ENCODE measurements around the gene RBM12. TPM values are rescaled to one million over a fixed set of nuclear protein-coding genes. Genes with fewer than 3 reads are reported as not detected.
A peak's percentile ranks its signal among the peaks of the same experiment; 100 is the strongest.

Gene RBM12
- polyA plus RNA-seq, 3 donors from 2014 or later = 14.7 to 32.9 (median 18.7) TPM

DNA sequence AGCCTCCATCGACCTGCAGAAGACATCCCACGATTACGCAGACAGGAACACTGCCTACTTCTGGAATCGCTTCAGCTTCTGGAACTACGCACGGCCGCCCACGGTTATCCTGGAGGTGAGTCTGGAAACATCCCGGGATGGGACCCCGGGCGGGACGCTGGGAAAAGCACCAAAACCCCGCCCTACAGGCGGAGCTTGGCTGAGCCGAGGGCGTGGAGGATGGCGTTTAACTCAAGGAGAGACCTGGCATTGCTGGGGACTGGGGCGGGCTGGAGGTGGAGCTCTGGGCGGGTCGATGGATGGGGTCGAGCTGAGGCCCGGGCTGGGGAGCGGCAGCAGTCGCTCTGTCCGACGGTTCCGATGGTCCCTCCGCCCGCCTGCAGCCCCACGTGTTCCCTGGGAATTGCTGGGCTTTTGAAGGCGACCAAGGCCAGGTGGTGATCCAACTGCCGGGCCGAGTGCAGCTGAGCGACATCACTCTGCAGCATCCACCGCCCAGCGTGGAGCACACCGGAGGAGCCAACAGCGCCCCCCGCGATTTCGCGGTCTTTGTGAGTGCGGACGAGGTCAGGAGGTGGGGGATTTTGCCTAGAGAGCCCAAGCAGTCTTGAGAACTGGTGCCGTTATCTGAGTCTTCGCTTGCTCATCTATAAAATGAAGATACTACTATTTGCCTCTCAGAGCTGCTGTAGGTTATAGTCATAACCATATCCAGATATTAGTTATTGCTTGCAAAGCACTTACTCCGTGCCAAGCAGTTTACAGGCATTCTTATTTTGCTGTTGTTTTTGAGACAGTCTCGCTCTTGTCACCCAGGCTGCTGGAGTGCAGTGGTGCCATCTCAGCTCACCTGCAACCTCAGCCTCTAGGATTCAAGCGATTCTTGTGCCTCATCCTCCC is 45.3 kb downstream of the RBM12 start:
- Mint-ChIP-seq H3K27me3 (ENCODE audit: low read depth in 3 of 3) (peaks cover 19 to 30% (median 22%) of the 10 kb centered on the region in 3 donors), H3K27ac (peak overlapping the region; percentile 48 to 99 (median 82)), H3K4me1 (peaks cover 40 to 43% of the 10 kb centered on the region in 2 donors), H3K9me3 (no peaks in the 10 kb centered on the region), H3K36me3 (no peaks in the 10 kb centered on the region), H3K4me3 (peak overlapping the region; percentile 87 to 94 (median 90))
- DNase-seq = peak; percentile 72 to 75 (median 74)

DNA sequence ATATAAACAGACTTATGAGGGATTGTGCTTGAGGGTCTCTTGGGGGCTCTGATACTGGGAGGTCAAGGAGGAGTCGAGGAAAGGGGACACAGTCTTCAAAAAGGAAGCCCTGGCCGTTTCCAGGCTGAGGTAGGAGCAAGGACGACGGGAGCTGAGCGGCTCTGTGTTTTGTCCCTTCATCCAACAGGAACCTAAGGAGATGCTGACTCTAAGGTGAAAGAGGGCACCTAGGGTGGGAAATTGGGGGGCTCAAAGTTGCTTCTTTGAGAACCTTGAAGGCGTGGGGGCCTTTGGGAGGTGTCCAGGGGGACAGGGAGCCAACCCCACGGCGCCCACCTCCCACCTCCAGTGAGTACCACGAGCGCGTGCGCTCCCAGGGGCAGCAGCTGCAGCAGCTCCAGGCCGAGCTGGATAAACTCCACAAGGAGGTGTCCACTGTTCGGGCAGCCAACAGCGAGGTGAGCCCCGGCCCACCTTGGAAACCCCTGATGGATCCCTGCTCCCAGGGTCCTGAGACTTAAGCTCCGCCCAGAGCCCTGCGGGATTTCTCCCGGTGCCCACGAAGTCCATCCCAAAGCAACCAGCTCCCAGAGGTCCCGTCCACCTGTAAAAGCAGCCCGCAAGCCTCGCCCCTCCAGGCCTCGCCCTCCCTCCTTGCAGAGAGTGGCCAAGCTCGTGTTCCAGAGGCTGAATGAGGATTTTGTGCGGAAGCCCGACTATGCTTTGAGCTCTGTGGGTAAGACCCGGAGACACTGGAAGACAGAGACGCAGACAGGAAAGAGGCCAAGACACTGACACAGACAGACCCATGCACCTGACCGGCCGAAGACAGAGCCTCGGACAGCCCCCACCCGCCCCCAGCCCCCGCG is 46.2 kb downstream of the RBM12 start:
- Mint-ChIP-seq H3K27me3 (ENCODE audit: low read depth in 3 of 3) (peaks cover 25 to 37% (median 29%) of the 10 kb centered on the region in 3 donors), H3K4me1 (peaks cover 42 to 49% of the 10 kb centered on the region in 2 donors), H3K36me3 (no peaks in the 10 kb centered on the region)

DNA sequence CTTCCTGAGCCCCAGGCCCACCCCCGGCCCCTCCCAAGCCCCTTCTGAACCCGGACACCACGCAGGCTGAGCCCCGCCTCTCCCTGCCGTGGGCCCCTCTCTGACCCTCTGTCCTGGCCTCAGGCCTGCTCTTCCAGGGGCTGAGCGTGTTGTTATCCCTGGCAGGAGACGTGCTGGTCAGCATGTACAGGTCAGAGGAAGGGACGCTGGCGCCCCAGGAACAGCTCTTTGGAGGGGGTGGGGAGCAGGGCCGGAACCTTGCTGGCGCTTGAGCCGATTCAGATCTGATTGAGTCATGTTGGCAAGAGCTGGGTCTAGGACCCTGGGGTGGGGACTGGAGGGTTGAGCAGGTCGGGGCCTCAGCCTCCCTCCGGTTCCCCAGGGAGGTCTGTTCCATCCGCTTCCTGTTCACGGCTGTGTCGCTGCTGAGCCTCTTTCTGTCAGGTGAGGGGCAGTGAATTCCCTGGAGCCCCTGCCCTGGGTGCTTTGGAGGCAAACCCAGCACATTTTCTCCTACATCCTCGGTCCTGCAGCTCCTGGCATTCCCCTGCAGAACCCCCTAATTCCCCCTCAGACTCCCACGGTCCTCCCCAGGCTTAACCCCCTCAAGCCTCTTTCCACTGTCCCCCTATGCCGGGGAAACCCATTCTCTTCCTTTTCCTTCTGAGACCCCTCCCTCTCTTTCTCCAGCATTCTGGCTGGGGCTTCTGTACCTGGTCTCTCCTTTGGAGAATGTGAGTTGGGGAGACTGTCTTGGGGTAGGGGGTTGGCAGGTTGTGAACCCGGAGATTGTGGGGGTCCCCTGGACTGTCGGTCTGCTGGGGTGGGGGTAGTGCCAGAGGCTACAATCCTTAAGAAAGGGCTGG is 47.1 kb downstream of the RBM12 start:
- H3K4me1 Mint-ChIP-seq = peaks cover 42 to 49% of the 10 kb centered on the region in 2 donors

More for the DNA sequence above, 46.2 kb downstream of the RBM12 start:
- H3K27ac Mint-ChIP-seq = peak overlapping the region; percentile 60 to 100 (median 91)
- no peaks in the 10 kb centered on the region for H3K9me3 Mint-ChIP-seq
- peak overlapping the region; percentile 87 to 94 (median 90) for H3K4me3 Mint-ChIP-seq
- DNase-seq = peak; percentile 17 to 28 (median 27)

DNA sequence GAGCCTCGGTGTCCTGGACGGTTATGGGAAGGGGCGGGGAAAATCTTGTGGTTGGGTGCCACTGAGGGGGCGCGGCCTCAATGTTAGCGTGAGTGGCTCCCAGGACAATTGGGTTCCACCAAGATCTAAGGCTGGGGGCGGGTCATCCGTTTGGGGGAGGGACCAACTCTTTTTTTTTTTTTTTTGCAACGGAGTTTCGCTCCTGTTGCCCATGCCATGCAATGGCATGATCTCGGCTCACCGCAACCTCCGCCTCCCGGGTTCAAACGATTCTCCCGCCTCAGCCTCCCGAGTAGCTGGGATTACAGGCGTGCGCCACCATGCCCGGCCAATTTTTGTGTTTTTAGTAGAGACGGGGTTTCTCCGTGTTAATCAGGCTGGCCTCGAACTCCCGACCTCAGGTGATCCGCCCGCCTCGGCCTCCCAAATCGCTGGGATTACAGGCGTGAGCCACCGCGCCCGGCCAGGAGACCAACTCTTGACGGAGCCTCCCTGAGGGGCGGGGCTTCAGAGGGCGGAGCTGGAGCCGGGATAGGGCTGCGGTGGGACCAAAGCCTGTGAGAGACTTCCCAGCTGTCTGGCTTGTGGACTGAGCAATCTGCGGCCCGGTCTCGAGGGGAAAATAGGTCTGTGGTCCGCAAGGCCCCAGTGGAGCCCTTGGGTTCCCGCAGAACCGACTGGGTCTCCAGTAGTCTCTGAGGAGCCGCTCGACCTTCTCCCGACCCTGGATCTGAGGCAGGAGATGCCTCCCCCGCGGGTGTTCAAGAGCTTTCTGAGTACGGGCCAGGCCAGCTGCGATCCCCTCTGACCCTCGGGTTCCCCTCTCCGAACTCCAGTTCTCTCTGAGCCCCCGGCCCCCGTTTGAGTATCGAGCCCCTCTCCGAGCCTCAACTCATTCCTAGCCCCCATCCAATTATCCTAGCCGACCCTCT is 48.0 kb downstream of the RBM12 start:
- Mint-ChIP-seq H3K27ac (peak overlapping the region; percentile 76 to 100 (median 100)), H3K4me1 (peaks cover 42 to 49% of the 10 kb centered on the region in 2 donors), H3K9me3 (no peaks in the 10 kb centered on the region), H3K36me3 (no peaks in the 10 kb centered on the region), H3K27me3 (ENCODE audit: low read depth in 3 of 3) (peaks cover 25 to 39% (median 33%) of the 10 kb centered on the region in 3 donors), H3K4me3 (peak overlapping the region; percentile 87 to 94 (median 90))
- peak; percentile 57 to 99 (median 71) for DNase-seq

More for the DNA sequence above, 47.1 kb downstream of the RBM12 start:
- peak; percentile 23 to 37 (median 36) for DNase-seq
- no peaks in the 10 kb centered on the region for H3K36me3 Mint-ChIP-seq
- no peaks in the 10 kb centered on the region for H3K9me3 Mint-ChIP-seq
- peak overlapping the region; percentile 87 to 94 (median 90) for H3K4me3 Mint-ChIP-seq
- H3K27me3 Mint-ChIP-seq (ENCODE audit: low read depth in 3 of 3) = peaks cover 25 to 37% (median 31%) of the 10 kb centered on the region in 3 donors
- peak overlapping the region in 5 of 6 donors; percentile 76 to 100 (median 92) for H3K27ac Mint-ChIP-seq

DNA sequence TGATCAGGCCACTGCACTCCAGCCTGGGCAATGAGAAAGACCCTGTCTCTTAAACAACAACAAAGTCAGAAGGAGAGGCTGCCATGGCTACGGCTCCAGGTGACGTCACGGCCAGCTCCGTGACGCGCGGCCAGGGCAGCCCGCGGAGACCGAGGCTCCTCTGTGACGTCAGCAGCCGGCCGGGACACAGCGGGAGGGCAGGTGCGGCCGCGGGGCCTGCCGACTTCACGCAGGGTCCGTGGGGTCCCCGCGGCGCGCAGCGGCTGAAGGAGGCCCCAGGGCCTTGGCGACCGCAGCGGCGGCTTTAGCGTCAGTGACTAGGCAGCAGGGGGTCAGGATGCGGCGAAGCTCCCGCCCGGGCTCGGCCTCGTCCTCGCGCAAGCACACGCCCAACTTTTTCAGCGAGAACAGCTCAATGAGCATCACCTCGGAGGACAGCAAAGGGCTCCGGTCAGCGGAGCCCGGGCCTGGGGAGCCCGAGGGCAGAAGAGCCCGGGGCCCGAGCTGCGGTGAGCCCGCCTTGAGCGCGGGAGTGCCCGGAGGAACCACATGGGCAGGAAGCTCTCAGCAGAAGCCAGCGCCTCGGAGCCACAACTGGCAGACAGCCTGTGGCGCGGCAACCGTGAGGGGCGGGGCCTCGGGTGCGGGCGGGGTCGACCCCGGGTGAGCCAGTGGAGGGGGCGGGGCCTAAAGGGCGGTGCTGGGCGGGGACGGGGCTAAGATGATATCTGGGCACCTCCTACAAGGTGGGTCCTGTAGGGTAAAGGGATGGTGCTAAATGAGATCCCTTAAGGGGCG is 48.8 kb downstream of the RBM12 start, which contains the start of gene SPAG4:
Gene SPAG4 (plus strand): TSS at position 163 of the 798 bp plus-strand sequence. CDS start 175 bp downstream, at position 338.
- H3K27ac Mint-ChIP-seq = peak within 1 kb of the TSS; percentile 96 to 100 (median 100)
- peak; percentile 95 to 99 (median 99) for DNase-seq
- H3K27me3 Mint-ChIP-seq (ENCODE audit: low read depth in 3 of 3) = peaks cover 25 to 39% (median 33%) of the 10 kb centered on the region in 3 donors
- no peaks in the 10 kb centered on the region for H3K9me3 Mint-ChIP-seq
- peak within 1 kb of the TSS; percentile 87 to 94 (median 90) for H3K4me3 Mint-ChIP-seq
- H3K4me1 Mint-ChIP-seq = peaks cover 42 to 49% of the 10 kb centered on the region in 2 donors
- no peaks in the 10 kb centered on the region for H3K36me3 Mint-ChIP-seq

DNA sequence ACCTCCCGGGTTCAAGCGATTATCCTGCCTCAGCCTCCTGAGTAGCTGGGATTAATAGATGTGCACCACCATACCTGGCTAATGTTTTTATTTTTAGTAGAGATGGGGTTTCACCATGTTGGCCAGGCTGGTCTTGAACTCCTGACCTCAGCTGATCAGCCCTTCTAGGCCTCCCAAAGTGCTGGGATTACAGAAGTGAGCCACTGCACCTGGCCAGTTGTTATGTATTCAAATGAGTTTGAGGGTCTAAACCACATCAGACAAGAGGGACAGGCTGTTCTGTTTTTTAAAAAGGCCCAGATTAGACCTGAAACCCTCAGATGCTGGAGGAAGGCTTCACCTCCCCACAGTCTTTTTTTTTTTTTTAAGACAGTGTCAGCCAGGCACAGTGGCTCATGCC is 53.2 kb downstream of the RBM12 start:
- H3K4me3 Mint-ChIP-seq = no peak overlapping the region
- H3K9me3 Mint-ChIP-seq = no peaks in the 10 kb centered on the region
- peaks cover 11 to 17% of the 10 kb centered on the region in 2 donors for H3K4me1 Mint-ChIP-seq

DNA sequence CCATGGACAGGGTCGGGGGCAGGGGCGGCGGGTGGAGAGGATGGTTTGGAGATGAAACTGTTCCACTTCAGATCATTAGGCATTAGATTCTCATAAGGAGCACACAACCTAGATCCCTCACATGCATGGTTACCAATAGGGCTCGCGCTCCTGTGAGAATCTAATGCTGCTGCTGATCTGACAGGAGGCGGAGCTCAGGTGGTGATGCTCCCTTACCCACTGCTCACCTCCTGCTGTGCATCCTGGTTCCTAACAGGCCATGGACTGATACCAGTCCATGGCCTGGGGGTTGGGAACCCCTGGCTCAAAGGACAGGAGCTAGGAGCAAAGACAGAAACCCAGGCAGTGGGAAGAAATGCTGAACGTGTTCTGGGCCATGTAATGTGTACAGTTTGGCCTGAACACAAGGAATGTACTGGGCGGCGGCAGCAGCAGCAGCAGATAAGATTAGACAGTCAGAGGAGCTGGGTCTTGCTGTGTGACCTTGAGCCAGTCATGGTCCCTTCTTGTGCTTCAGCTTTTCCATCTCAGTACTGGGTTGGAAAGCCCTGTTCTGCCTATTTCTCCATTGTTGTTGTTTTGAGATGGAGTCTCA is 53.8 kb downstream of the RBM12 start:
- no peak overlapping the region for H3K27ac Mint-ChIP-seq

More for the DNA sequence above, 53.2 kb downstream of the RBM12 start:
- DNase-seq = no peak
- Mint-ChIP-seq H3K27ac (no peak overlapping the region), H3K36me3 (no peaks in the 10 kb centered on the region), H3K27me3 (ENCODE audit: low read depth in 3 of 3) (peaks cover 20 to 30% (median 23%) of the 10 kb centered on the region in 3 donors)

DNA sequence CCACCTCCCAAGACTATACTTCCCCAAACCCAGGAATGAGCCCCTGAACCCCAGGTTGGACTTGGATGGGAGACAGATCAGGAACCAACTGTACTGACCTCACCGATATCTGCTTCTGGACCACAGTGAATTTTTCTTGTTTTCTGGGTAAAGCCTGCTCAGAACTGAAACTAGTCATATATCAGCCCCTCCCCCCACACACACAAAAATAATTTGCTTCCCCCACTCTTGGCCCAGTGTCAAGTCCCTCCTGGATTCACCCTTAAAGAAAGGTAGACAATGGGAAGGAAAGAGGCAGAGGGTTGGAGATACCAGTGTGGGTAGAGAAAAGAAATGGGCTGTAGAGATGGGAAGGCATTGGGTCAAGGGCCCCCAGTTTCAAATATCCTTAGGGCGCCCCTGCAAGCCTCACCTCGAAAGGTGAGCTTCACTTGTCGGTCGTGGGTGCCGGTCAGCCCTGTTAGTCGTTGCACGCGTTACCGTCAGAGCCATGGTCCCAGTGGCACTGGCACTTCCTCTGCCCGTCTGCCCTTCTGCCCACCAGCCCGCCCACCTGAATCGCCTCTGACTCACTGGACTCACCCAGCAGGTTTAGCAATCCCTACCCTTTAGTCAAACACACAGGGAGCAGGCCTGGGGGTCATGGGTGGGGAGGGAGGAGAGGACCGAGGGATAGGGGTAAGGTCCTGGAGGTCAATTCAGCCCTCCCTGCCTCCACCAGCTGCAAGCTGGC is 57.5 kb downstream of the RBM12 start:
- Mint-ChIP-seq H3K36me3 (no peaks in the 10 kb centered on the region), H3K27ac (peak overlapping the region in 2 of 6 donors; percentile 4 to 37), H3K27me3 (ENCODE audit: low read depth in 3 of 3) (peaks cover 3 to 7% (median 6%) of the 10 kb centered on the region in 3 donors), H3K9me3 (no peaks in the 10 kb centered on the region), H3K4me3 (no peak overlapping the region), H3K4me1 (no peaks in the 10 kb centered on the region)
- DNase-seq = no peak

More for the DNA sequence above, 53.8 kb downstream of the RBM12 start:
- Mint-ChIP-seq H3K4me1 (peaks cover 9 to 13% of the 10 kb centered on the region in 2 donors), H3K4me3 (no peak overlapping the region), H3K27me3 (ENCODE audit: low read depth in 3 of 3) (peaks cover 16 to 25% (median 18%) of the 10 kb centered on the region in 3 donors), H3K36me3 (no peaks in the 10 kb centered on the region), H3K9me3 (no peaks in the 10 kb centered on the region)
- no peak for DNase-seq

DNA sequence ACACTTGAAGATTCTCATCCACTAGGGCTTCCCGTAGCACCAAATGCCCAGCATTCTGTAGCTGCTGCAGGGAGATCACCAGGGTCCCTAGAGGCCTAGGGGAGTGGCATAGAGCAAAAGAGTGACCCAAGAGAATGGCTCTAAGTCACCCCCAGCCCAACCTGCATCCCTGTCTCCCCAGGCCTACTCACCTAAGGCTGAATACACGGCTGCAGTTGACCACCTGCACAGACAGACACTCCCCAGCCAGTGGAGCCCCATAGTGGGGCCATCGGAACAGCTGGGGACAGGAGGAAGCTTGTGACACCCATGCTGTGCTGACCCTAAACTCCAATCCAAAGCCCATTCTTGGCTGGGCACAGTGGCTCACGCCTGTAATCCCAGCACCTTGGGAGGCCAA is 58.6 kb downstream of the RBM12 start:
- Mint-ChIP-seq H3K4me1 (peaks cover 4% of the 10 kb centered on the region in 2 donors), H3K9me3 (no peaks in the 10 kb centered on the region), H3K27ac (no peak overlapping the region), H3K4me3 (no peak overlapping the region), H3K27me3 (ENCODE audit: low read depth in 3 of 3) (peaks cover 3 to 7% (median 6%) of the 10 kb centered on the region in 3 donors), H3K36me3 (no peaks in the 10 kb centered on the region)
- no peak for DNase-seq

DNA sequence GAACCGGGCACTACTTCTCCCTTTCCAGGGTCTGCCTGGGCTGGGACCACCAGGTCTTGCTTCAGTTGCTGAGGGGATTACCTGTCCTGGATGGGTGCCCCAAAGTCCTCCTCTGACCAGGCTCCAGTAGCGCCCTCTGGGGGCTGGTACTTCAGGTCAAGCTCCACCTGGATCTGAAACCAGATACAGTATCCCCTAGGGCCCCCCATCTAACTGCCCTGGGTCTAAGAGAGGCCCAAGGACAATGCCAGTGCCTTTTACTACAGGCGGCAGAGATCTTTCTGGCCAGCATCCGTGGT is 60.3 kb downstream of the RBM12 start:
- H3K27ac Mint-ChIP-seq = no peak overlapping the region
- no peaks in the 10 kb centered on the region for H3K9me3 Mint-ChIP-seq
- H3K4me1 Mint-ChIP-seq = peaks cover 9% of the 10 kb centered on the region in 2 donors
- H3K36me3 Mint-ChIP-seq = no peaks in the 10 kb centered on the region
- no peak overlapping the region for H3K4me3 Mint-ChIP-seq
- H3K27me3 Mint-ChIP-seq (ENCODE audit: low read depth in 3 of 3) = peaks cover 6 to 12% (median 7%) of the 10 kb centered on the region in 3 donors
- DNase-seq = peak in 1 of 3 donors; percentile 22

Measured in immature natural killer cell (primary cell).